Measurements from ENCODE around the gene VGLL4.
A peak's percentile ranks its signal among the peaks of the same experiment; 100 is the strongest.

VGLL4 gene

DNA sequence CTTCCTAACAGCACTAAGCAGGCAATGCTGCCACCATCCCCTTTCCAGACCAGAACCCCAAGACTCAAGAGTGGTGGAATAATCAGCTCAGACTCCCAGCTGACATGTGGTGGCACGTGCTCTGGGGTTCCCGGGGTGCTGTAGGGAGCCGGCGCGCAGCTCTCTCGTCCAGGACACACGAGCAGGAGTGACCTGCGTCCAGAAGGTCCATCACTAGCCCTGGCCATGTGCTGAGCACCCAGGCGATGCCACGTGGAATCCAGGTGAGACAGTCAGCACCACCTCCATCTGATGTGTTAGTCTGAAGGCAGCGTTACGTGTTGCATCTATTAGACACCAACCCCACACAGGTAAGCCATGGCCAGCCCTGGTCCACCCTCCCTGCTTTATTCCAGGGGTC is 78.2 kb downstream of the VGLL4 start:
- H3K27ac ChIP-seq (ENCODE audit: low read depth, low read length), result no peak overlapping the region
- H3K14ac ChIP-seq (ENCODE audit: low read length), result no peak overlapping the region
- no peak overlapping the region for H2AK5ac ChIP-seq (ENCODE audit: low read length)
- no CpG with 5 or more reads among the region's 12 CpGs for WGBS (ENCODE audit: extremely low coverage, insufficient coverage, insufficient read length)
- no peak overlapping the region for H2AFZ ChIP-seq (ENCODE audit: insufficient read depth, low read length, poor library complexity)
- no peaks in the 10 kb centered on the region for H3K27me3 ChIP-seq (ENCODE audit: insufficient read depth, low read length)
- H2BK5ac ChIP-seq (ENCODE audit: low read depth, low read length, poor library complexity), result no peak overlapping the region
- DNase-seq, result no peak
- peak overlapping the region; percentile 12 for H3K18ac ChIP-seq (ENCODE audit: low read length)
- H3K4me3 ChIP-seq (ENCODE audit: low read depth, low read length), result no peak overlapping the region
- H3K9ac ChIP-seq (ENCODE audit: low read length), result peak overlapping the region; percentile 13
- peaks cover 7% of the 10 kb centered on the region for H3K79me1 ChIP-seq (ENCODE audit: low read length)
- peaks cover 36 to 46% of the 10 kb centered on the region in 2 experiments for H3K36me3 ChIP-seq (ENCODE audit: control insufficient read depth in 1 of 2, insufficient read depth in 2 of 2, low read length in 2 of 2)
- H4K91ac ChIP-seq (ENCODE audit: low read depth, low read length), result no peak overlapping the region
- H3K23ac ChIP-seq (ENCODE audit: low read length), result no peak overlapping the region
- H3K4ac ChIP-seq (ENCODE audit: low read depth, low read length), result no peak overlapping the region
- H3K4me1 ChIP-seq (ENCODE audit: control insufficient read depth in 1 of 2, insufficient read depth in 2 of 2, low read length in 2 of 2), result peaks cover 16 to 19% of the 10 kb centered on the region in 2 experiments
- no peaks in the 10 kb centered on the region for H3K9me3 ChIP-seq (ENCODE audit: insufficient read depth, low read depth, low read length)
- no peak overlapping the region for H4K8ac ChIP-seq (ENCODE audit: low read depth, low read length)
- H3K4me2 ChIP-seq (ENCODE audit: low read length), result no peak overlapping the region
- H3K79me2 ChIP-seq (ENCODE audit: control insufficient read depth, insufficient read depth, low read length, poor library complexity), result peaks cover 3% of the 10 kb centered on the region
- H2BK120ac ChIP-seq (ENCODE audit: insufficient read depth, low read length, poor library complexity), result no peak overlapping the region
- H4K12ac ChIP-seq (ENCODE audit: low read depth, low read length), result no peak overlapping the region
- H2BK12ac ChIP-seq (ENCODE audit: low read length), result no peak overlapping the region

GRCh38 chr3:11565072-11565471 is 78.6 kb downstream of the VGLL4 start:
- H4K8ac ChIP-seq (ENCODE audit: low read depth, low read length), result no peak overlapping the region
- no peak overlapping the region for H3K4me2 ChIP-seq (ENCODE audit: low read length)
- no peak overlapping the region for H4K91ac ChIP-seq (ENCODE audit: low read depth, low read length)
- H3K14ac ChIP-seq (ENCODE audit: low read length), result no peak overlapping the region
- no peak overlapping the region for H2AFZ ChIP-seq (ENCODE audit: insufficient read depth, low read length, poor library complexity)
- DNase-seq, result no peak
- WGBS (ENCODE audit: extremely low coverage, insufficient coverage, insufficient read length), result no CpG with 5 or more reads among the region's 16 CpGs
- H2AK5ac ChIP-seq (ENCODE audit: low read length), result no peak overlapping the region
- peaks cover 36 to 46% of the 10 kb centered on the region in 2 experiments for H3K36me3 ChIP-seq (ENCODE audit: control insufficient read depth in 1 of 2, insufficient read depth in 2 of 2, low read length in 2 of 2)
- peaks cover 3% of the 10 kb centered on the region for H3K79me2 ChIP-seq (ENCODE audit: control insufficient read depth, insufficient read depth, low read length, poor library complexity)
- no peak overlapping the region for H2BK12ac ChIP-seq (ENCODE audit: low read length)
- no peak overlapping the region for H3K4ac ChIP-seq (ENCODE audit: low read depth, low read length)
- H3K23ac ChIP-seq (ENCODE audit: low read length), result no peak overlapping the region
- H2BK5ac ChIP-seq (ENCODE audit: low read depth, low read length, poor library complexity), result no peak overlapping the region
- peaks cover 7% of the 10 kb centered on the region for H3K79me1 ChIP-seq (ENCODE audit: low read length)
- no peak overlapping the region for H4K12ac ChIP-seq (ENCODE audit: low read depth, low read length)
- H3K4me3 ChIP-seq (ENCODE audit: low read depth, low read length), result no peak overlapping the region
- no peaks in the 10 kb centered on the region for H3K27me3 ChIP-seq (ENCODE audit: insufficient read depth, low read length)
- H3K9me3 ChIP-seq (ENCODE audit: insufficient read depth, low read depth, low read length), result no peaks in the 10 kb centered on the region
- H3K9ac ChIP-seq (ENCODE audit: low read length), result no peak overlapping the region
- peaks cover 16 to 19% of the 10 kb centered on the region in 2 experiments for H3K4me1 ChIP-seq (ENCODE audit: control insufficient read depth in 1 of 2, insufficient read depth in 2 of 2, low read length in 2 of 2)
- peak overlapping the region; percentile 12 for H3K18ac ChIP-seq (ENCODE audit: low read length)
- H2BK120ac ChIP-seq (ENCODE audit: insufficient read depth, low read length, poor library complexity), result no peak overlapping the region
- no peak overlapping the region for H3K27ac ChIP-seq (ENCODE audit: low read depth, low read length)

- Histone ChIP-seq H2AK5ac (ENCODE audit: low read length) (no peak overlapping the region), H3K4ac (ENCODE audit: low read depth, low read length) (no peak overlapping the region), H2BK12ac (ENCODE audit: low read length) (no peak overlapping the region), H2BK5ac (ENCODE audit: low read depth, low read length, poor library complexity) (no peak overlapping the region), H3K36me3 (ENCODE audit: control insufficient read depth in 1 of 2, insufficient read depth in 2 of 2, low read length in 2 of 2) (peaks cover 39 to 48% of the 10 kb centered on the region in 2 experiments), H4K12ac (ENCODE audit: low read depth, low read length) (no peak overlapping the region), H4K8ac (ENCODE audit: low read depth, low read length) (no peak overlapping the region), H4K91ac (ENCODE audit: low read depth, low read length) (no peak overlapping the region), H3K9ac (ENCODE audit: low read length) (no peak overlapping the region), H2BK120ac (ENCODE audit: insufficient read depth, low read length, poor library complexity) (no peak overlapping the region), H3K4me3 (ENCODE audit: low read depth, low read length) (no peak overlapping the region), H3K79me2 (ENCODE audit: control insufficient read depth, insufficient read depth, low read length, poor library complexity) (peaks cover 3% of the 10 kb centered on the region), H3K14ac (ENCODE audit: low read length) (no peak overlapping the region), H3K23ac (ENCODE audit: low read length) (no peak overlapping the region), H3K9me3 (ENCODE audit: insufficient read depth, low read depth, low read length) (peaks cover 2% of the 10 kb centered on the region), H3K4me2 (ENCODE audit: low read length) (no peak overlapping the region), H2AFZ (ENCODE audit: insufficient read depth, low read length, poor library complexity) (no peak overlapping the region), H3K27me3 (ENCODE audit: insufficient read depth, low read length) (no peaks in the 10 kb centered on the region), H3K79me1 (ENCODE audit: low read length) (peaks cover 7% of the 10 kb centered on the region), H3K4me1 (ENCODE audit: control insufficient read depth in 1 of 2, insufficient read depth in 2 of 2, low read length in 2 of 2) (peaks cover 16 to 19% of the 10 kb centered on the region in 2 experiments), H3K18ac (ENCODE audit: low read length) (no peak overlapping the region), H3K27ac (ENCODE audit: low read depth, low read length) (no peak overlapping the region)
- no peak for DNase-seq
- no CpG with 5 or more reads among the region's 19 CpGs for WGBS (ENCODE audit: extremely low coverage, insufficient coverage, insufficient read length)
These were observed 79.1 kb downstream of the VGLL4 start for GRCh38 chr3:11564577-11565001.

DNA sequence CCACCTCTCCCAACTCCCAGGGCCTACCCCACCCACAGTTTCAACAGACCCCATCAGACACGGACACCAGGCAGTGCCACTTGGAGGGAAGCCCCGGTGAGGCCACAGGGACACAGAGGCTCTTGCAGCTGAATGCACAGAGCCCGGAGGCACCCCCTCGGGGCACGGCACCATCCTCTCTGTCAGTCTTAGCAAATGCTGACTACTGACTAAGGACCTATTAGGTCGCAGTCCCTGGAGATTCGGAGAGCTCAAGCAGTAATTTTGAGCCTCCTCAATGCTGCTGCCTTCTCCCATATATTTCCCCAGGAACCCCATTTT is 79.9 kb downstream of the VGLL4 start:
- H2AK5ac ChIP-seq (ENCODE audit: low read length), result no peak overlapping the region
- H3K4ac ChIP-seq (ENCODE audit: low read depth, low read length), result no peak overlapping the region
- H3K4me3 ChIP-seq (ENCODE audit: low read depth, low read length), result no peak overlapping the region
- no peak overlapping the region for H3K18ac ChIP-seq (ENCODE audit: low read length)
- peaks cover 12 to 14% of the 10 kb centered on the region in 2 experiments for H3K4me1 ChIP-seq (ENCODE audit: control insufficient read depth in 1 of 2, insufficient read depth in 2 of 2, low read length in 2 of 2)
- H3K23ac ChIP-seq (ENCODE audit: low read length), result no peak overlapping the region
- no peak overlapping the region for H2BK5ac ChIP-seq (ENCODE audit: low read depth, low read length, poor library complexity)
- H3K27ac ChIP-seq (ENCODE audit: low read depth, low read length), result no peak overlapping the region
- H3K27me3 ChIP-seq (ENCODE audit: insufficient read depth, low read length), result no peaks in the 10 kb centered on the region
- no peak overlapping the region for H4K8ac ChIP-seq (ENCODE audit: low read depth, low read length)
- no peak overlapping the region for H3K9ac ChIP-seq (ENCODE audit: low read length)
- H3K79me2 ChIP-seq (ENCODE audit: control insufficient read depth, insufficient read depth, low read length, poor library complexity), result peaks cover 3% of the 10 kb centered on the region
- no peak overlapping the region for H2AFZ ChIP-seq (ENCODE audit: insufficient read depth, low read length, poor library complexity)
- H3K79me1 ChIP-seq (ENCODE audit: low read length), result peaks cover 7% of the 10 kb centered on the region
- no CpG with 5 or more reads among the region's 7 CpGs for WGBS (ENCODE audit: extremely low coverage, insufficient coverage, insufficient read length)
- H2BK120ac ChIP-seq (ENCODE audit: insufficient read depth, low read length, poor library complexity), result no peak overlapping the region
- H4K91ac ChIP-seq (ENCODE audit: low read depth, low read length), result no peak overlapping the region
- peaks cover 46 to 54% of the 10 kb centered on the region in 2 experiments for H3K36me3 ChIP-seq (ENCODE audit: control insufficient read depth in 1 of 2, insufficient read depth in 2 of 2, low read length in 2 of 2)
- peak in 1 of 2 donors; percentile 23 for DNase-seq
- no peak overlapping the region for H2BK12ac ChIP-seq (ENCODE audit: low read length)
- H3K9me3 ChIP-seq (ENCODE audit: insufficient read depth, low read depth, low read length), result peaks cover 2% of the 10 kb centered on the region
- no peak overlapping the region for H3K14ac ChIP-seq (ENCODE audit: low read length)
- no peak overlapping the region for H3K4me2 ChIP-seq (ENCODE audit: low read length)
- no peak overlapping the region for H4K12ac ChIP-seq (ENCODE audit: low read depth, low read length)
